HG03095 (cell line): ENCODE data around the gene PDS5B.
"Not testable (repeated sequence)": the region's sequence is repeated elsewhere in the genome, so short reads cannot be mapped to it uniquely, and the experiment has no call there.

Source experiments
- ATAC-seq: cut with Tn5 transposase; IDR thresholded peaks from one replicate; pipeline ENCODE4 v1.9.1; 2021; ENCODE audit warnings: moderate library complexity; ENCODE audit not compliant: unreplicated experiment

The PDS5B gene

DNA sequence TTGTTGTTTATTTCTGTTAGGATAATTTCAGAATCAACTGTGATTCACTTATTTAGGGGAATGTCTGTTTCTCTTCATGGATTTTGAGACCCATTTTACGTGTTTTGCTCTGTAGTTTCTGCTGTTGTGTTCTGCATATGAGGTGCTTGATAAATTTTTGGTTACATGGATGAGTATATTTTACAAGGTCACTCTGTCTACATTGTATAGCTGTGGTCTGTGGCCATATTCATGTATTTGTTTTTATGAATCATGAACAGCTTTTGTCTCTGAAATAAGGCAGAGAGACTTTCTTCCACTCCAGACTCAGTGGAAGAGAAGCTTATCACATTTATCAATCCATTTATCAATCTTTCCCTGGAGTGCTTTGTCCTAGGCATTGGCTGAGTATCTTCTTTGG, 56.6 kb downstream of the PDS5B start:
- ATAC-seq, result no peak

DNA sequence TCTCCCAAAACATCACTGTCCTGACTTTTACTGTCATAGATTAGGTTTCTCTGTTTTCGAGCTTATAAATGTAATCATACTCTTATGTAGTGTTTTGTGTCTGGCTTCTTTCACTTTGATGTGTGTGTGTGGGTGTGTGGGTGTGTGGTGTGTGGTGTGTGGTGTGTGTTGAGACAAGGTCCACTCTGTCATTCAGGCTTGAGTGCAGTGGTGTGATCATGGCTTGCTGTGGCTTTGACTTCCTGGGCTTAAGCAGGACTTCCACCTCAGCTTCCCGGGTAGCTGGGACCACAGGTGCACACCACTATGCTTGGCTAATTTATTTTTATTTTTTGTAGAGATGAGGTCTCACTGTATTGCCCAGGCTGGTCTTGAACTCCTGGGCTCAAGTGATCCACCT, 59.6 kb downstream of the PDS5B start:
- ATAC-seq, result no peak

DNA sequence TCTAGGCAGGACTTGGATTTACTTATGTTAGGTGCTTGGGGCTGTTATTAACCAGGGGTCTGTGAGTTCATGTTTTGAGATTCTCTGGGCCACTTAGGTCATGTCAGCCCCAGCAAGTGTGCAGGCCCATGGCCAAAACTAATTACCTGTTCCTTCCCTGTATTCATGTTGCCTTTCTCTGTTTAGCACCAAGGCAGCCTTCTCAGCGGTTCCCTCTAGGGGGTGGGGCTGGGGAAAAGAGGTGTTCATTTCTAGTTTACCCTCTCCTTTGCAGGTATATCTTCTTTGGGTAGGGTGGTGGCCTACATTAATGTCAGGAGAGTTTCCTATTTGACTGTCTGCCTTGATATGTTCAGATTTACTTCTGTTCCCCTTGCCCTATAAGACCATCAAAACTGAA, 61.7 kb downstream of the PDS5B start:
- ATAC-seq, result no peak

DNA sequence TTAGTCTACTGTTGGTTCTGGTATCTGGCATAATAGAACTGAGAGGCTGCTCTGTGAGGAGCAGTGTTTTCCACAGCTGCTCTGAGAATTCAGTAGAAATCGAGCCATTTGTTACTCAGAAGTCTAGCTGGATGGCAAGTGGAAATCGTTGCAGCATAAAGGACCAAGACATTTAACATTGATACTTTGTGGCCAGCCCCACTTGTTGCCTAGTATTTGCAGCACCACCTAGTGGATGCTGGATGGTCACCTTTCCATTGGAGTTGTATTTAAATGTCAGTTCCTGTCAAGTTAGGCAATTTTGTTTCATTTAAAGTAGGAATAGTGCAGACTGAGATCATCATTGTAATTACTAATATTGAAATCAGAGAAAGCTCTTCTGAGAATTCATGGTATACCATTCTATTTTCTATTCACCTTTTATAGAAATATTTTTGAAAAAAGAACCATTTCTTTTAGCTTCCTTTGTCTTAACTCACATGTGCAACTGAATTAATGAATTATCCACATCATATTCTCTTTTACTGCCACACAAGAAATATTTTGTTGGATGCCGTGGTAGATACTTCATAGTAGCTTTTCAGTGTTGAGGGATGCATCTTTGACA, 64.6 kb downstream of the PDS5B start:
- peak; percentile 64 for ATAC-seq

DNA sequence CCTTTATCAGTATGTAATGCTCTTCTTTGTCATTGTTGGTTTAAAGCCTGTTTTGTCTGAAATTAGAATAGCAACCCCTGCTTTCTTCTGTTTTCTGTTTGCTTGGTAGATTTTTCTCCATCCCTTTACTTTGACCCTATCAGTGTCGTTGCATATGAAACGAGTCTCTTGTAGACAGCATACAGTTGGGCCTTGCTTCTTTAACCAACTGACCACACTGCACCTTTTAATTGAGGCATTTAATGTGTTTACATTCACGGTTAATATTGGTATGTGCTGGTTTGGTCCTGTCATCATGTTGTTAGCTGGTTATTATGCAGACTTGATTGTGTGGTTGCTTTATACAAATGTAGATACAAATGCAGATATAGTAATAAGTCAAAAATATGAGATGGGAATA, 71.1 kb downstream of the PDS5B start:
- no peak for ATAC-seq

DNA sequence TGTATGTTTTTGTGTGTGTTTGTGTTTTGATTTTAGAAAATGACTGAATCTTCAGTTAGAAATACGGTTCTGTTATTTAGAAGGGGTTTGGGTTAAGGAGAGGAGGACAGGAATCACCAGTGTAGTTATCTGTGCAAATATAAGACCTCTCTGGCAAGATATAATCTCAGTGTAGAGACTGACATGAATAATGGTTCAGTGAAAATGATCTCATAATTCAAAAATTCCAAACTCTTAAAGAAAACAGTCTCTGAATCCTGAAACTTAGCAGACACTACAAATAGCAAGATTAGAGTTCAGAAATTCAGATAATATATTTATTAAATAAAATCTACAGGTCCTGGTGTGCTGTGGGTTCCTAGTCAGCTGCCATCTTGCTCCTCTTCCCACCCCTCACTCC, 73.5 kb downstream of the PDS5B start:
- no peak for ATAC-seq

DNA sequence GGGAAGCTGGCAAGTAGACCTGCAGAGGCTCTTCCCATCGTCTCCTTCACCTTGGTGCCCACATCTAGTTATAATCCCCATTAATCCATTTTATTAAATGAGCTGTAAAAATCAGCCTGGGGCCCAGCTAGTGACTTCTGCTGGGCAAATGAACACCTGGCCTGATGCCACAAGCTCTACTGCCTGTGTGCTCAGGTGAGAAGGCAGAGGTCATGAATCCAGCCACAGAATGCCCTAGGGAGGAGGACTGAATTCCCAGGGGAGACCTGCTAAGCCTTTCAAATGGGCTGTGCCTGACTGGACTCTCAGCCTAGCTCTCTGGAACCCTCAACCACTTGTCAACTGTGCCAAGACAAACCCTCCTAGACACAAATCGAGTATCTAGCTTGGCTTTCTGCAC, 74.0 kb downstream of the PDS5B start:
- no peak for ATAC-seq

DNA sequence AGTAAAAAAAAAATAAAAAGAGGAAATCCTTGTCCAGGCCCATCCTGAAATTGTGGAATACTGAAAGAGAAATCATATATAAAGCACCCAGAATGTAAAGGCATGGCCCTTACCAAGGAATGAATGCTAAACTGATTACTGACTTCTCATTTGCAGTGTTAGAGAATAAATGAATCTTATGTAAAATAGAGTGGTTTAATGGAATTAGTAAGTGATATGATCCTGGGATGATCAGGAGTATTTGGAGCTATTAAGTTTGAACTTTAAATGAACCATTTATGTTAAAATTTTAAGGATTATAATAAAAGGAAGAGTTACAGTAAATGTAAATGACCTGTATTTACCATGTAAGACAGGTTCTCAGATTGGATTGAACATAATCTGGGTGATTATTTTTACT, 75.4 kb downstream of the PDS5B start:
- no peak for ATAC-seq

DNA sequence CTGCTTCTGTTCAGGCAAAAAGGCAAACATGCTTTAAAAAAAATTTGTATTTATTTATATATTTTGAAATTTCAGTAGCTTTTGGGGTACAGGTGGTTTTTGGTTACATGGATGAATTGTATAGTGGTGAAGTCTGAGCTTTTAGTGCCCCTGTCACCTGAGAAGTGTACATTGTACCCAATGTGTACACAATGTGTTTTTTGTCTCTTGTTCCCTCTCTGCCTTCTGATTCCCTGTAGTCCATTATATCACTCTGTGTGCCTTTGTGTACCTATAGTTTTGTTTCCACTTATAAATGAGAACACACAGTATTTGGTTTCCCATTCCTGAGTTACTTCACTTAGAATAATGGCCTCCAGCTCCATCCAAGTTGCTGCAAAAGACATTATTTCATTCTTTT, 77.4 kb downstream of the PDS5B start:
- no peak for ATAC-seq

DNA sequence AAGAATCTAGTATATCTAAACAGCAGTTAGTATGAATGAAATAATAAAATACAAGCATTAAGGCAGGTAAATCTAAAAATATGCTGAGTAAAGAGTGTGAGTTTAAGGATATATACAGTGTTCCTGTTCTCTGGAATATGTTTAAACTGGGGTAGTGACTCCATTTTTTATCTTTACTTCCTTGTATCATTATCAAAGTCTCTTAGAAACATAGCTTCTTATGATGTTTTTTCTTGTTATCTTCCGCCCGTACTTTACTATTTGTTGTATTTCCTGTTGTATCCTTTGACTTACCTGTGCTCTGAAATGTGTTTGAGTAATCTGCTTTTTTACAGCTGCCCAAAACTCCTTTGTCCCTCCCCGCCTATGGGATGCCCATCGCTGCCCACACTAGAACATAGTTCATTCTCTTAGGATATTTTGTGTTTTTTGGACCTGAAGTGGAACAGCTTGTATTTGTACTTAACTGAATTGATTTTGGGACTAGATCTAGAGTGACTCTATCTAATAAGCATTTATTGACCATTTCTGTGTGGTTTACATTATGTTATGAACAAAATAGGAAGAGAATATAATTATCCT, 80.8 kb downstream of the PDS5B start:
- no peak for ATAC-seq

DNA sequence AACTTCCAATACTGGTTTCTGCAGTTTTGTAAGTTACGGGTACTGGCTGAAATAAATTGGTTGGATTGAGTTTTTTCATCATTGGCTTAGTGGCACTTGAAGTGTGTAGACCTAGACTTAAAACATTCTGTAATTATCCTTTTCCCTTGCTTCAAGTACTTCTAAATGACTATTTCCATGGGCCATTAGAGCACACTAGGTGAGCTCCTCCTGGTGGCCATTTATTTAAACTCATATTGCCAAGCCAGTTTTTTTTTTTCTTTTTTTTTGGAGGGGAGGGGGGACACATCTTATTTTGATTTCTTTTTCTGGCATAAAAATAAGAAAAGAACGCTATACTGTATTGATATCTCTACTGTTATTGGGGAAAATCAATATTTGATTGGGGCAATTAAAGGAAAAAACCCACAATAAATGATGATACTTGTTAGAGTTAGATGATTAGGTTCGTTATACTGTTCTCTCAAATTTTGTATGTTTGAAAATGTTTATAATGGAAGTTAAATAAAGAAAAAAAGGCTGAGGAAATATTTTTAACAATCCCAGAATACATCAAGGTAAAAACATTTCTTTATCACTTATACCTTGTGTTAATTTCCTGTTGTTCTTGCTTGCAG, 82.9 kb downstream of the PDS5B start:
- no peak for ATAC-seq

DNA sequence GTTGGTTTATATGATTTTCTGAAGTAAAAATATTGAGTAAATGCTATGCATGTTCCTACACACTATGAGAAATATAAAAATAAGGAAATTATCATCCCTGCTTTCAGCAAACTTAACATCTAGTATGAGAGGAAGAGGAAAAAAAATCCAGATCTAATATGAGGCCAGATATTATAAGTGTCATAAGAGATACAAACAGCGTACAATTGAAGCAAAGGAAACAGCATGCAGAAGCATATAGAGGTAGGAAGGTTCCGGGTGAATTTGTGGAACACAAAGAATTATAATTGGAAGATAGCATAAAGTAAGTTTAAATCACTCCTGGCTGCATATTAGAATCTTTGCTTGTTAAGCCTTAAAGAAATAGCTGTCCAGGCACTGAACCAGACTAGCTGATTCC, 88.3 kb downstream of the PDS5B start:
- ATAC-seq, result no peak

DNA sequence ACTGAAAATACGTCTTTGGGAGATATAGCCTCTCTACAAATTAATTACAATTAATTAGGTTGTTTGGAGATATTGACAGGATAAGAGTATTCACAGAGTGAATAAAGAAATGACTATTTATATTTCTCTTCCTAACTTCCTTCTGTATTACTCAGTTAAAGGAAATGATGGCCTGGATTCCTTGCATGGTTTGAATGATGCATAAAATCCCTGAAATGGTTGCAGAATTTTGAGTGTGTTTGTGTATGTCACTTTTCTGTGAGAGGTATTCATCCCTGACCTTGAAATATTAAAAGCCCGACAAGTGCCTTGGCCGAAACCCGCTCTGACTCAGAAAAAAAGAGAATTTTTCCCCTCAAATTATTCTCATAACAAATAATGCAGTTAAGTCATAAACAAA, 90.0 kb downstream of the PDS5B start:
- no peak for ATAC-seq

DNA sequence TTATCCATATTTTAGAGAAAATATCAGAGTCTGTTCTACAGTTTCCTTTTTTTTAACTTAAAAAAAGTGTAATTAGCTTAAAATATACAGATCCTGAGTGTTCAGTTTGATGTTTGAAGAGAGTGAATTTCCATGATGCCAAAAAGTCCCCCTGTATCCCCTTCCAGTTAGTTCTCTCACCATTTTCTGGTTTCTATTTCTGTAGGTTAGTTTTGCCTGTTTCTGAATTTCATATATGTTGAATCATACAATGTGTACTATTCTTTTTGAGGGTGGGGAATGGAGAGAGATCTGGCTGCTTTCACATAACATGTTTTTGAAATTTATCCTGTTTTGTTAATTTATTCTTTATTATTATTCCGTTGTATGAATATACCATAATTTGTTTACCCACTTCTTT, 95.9 kb downstream of the PDS5B start:
- ATAC-seq, result no peak

DNA sequence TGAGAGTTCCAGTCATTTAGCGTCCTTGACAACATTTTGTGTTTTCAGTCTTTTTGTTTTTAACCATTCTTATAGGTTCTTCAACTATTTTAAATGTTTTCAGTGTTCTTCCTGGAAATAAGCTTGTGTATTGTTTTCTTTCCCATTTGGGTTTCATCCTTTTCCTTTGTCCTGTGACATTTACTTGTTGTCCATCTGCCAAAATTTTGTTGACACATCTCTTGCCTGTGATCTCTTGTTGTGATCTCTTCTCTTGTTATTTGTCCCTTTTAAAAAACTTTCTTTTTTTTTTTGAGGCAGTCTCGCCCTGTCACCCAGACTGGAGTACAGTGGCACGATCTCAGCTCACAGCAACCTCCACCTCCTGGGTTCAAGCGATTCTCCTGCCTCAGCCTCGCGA, 96.5 kb downstream of the PDS5B start:
- ATAC-seq, result no peak

DNA sequence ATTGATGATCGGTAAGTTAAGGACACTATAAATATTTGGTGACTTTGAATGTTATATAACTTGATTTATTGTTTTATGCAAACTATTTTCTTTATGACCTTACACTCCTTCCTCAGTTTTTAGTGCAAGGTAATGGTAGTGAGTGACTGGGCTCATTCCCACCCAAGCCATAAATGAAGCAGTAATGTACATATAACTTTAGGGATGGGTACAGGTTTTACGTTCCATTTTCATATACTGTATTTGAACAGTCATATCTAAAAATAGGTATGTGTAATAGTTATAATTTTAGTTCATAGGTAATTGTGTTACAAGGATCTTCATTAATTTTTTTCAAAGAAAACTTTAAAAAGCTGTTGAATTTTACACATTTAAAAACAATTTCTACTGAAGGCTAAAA, 101.0 kb downstream of the PDS5B start:
- ATAC-seq, result no peak

DNA sequence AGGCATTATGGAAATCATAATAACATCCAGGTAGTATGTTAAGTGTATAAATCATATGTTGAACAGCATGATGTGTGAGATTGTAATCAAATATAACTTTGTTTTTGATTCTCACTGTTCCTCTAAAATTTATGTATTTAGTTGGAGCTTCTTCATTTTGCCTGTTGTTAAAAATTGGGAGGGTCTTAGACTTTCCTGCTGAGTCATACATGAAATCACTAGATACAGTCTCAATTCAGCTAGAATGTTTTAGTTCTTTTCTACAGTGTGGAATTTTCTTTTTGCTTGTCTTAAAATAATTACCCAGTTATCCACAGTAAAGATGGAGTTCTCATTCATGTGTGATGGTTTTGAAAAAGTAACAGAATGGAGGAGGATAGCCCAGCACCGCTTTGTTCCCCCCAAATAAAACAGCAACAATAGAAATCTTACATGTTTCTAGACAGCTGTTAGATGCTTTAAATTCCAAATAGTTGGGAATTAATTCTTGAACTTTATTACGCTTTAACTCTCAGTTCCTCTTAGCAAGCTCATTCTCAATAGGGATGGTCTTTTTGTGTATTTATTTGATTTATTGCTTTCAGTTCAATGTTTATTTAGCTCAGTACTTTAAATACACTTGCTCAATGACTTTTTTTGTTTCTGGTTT, 109.5 kb downstream of the PDS5B start:
- ATAC-seq, result no peak

DNA sequence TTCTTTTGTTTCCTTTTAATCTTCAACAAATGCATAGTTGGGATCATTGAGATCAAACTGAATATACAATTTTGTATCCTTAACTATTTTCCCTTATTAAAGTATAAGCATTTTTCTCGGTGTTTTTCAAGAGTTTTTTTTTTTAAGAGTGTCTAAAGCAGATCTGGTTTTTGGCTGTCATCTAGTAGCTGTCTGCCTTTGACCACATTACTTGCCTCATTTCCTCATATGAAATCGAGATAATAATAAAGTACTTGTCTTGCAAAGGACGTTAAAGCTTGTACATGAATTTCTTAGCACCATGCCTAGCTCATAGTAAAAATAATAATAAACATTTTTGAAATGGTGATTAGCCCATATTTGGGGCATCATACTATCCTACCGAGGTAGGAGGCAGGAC, 121.2 kb downstream of the PDS5B start:
- no peak for ATAC-seq

DNA sequence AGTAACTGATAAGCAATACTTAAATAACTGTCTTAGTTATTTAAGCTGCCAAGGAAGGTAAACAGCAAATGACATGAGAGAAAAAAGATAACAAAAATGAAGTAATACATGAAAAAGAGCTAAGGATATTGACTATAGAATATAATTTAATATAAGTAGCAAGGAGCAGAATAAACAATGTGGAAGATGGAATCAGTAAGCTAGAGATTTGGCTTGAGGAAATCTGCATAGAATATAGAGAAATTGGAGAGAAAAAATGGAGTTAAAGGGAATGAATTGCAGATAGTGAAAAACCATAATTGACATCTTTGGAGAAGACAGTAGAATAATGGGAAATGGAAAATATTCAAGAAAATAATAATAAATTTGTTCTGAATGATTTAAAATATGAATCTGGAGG, 127.1 kb downstream of the PDS5B start:
- ATAC-seq, result no peak

DNA sequence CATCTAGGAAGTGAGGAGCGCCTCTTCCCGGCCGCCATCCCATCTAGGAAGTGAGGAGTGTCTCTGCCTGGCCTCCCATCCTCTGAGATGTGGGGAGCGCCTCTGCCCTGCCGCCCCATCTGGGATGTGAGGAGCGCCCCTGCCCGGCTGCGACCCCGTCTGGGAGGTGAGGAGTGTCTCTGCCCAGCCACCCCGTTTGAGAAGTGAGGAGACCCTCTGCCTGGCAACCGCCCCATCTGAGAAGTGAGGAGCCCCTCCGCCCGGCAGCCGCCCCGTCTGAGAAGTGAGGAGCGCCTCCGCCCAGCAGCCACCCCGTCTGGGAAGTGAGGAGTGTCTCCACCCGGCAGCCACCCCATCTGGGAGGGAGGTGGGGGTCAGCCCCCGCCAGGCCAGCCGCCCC, 129.9 kb downstream of the PDS5B start:
- ATAC-seq, result not testable (repeated sequence)

DNA sequence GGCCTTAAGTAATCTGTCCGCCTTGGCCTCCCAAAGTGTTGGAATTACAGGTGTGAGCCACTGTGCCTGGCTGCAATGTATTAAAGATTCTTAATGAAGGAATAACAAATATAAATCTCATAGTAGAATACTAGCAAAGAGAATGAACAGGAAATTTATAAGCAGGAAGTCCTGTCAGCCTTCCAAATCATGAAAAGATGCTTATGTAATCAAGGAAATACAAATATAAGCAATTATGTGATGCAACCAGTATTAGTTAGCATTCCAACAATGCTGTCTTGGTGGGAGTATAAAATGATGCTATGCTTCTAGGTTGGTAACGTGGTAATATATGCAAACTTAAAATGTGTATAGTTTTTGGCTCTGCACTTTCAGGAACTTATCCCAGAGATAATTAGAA, 133.8 kb downstream of the PDS5B start:
- ATAC-seq, result no peak
